ENCODE measurements around the gene BRSK2. TPM values are rescaled to one million over a fixed set of nuclear protein-coding genes. Genes with fewer than 3 reads are reported as not detected.

Gene BRSK2
- total RNA-seq, 1 donor, result 0.36 TPM

Other genes starting within 250 kb of the BRSK2 start
- gene MUC5AC, start 232.0 kb upstream of the BRSK2 start, total RNA-seq (ENCODE audit: low replicate concordance), result under 0.01 TPM in 1 of 2 replicates, not detected in the other
- not detected in 2 replicates for gene MUC5B, start 166.9 kb upstream of the BRSK2 start, total RNA-seq (ENCODE audit: low replicate concordance)
- gene TOLLIP, start 80.3 kb upstream of the BRSK2 start, total RNA-seq (ENCODE audit: low replicate concordance), result 18.3 and 25.4 TPM in 2 replicates
- gene MOB2, start 96.8 kb downstream of the BRSK2 start, total RNA-seq (ENCODE audit: low replicate concordance), result 3.1 and 13.9 TPM in 2 replicates
- 0.36 TPM in 1 of 2 replicates, not detected in the other for gene DUSP8, start 182.3 kb downstream of the BRSK2 start, total RNA-seq (ENCODE audit: low replicate concordance)
- gene KRTAP5-1, start 195.3 kb downstream of the BRSK2 start, total RNA-seq (ENCODE audit: low replicate concordance), result not detected in 2 replicates
- not detected in 2 replicates for gene KRTAP5-2, start 208.4 kb downstream of the BRSK2 start, total RNA-seq (ENCODE audit: low replicate concordance)
- gene KRTAP5-3, start 218.5 kb downstream of the BRSK2 start, total RNA-seq (ENCODE audit: low replicate concordance), result not detected in 2 replicates
- gene KRTAP5-4, start 232.2 kb downstream of the BRSK2 start, total RNA-seq (ENCODE audit: low replicate concordance), result not detected in 2 replicates
- gene KRTAP5-5, start 239.8 kb downstream of the BRSK2 start, total RNA-seq (ENCODE audit: low replicate concordance), result not detected in 2 replicates